ENCODE data around the gene LIN7B. TPM values are rescaled to one million over a fixed set of nuclear protein-coding genes. Genes with fewer than 3 reads are reported as not detected.

LIN7B gene
- total RNA-seq, 2 donors from 2014 or later, result 9.5 to 14.9 TPM

DNA sequence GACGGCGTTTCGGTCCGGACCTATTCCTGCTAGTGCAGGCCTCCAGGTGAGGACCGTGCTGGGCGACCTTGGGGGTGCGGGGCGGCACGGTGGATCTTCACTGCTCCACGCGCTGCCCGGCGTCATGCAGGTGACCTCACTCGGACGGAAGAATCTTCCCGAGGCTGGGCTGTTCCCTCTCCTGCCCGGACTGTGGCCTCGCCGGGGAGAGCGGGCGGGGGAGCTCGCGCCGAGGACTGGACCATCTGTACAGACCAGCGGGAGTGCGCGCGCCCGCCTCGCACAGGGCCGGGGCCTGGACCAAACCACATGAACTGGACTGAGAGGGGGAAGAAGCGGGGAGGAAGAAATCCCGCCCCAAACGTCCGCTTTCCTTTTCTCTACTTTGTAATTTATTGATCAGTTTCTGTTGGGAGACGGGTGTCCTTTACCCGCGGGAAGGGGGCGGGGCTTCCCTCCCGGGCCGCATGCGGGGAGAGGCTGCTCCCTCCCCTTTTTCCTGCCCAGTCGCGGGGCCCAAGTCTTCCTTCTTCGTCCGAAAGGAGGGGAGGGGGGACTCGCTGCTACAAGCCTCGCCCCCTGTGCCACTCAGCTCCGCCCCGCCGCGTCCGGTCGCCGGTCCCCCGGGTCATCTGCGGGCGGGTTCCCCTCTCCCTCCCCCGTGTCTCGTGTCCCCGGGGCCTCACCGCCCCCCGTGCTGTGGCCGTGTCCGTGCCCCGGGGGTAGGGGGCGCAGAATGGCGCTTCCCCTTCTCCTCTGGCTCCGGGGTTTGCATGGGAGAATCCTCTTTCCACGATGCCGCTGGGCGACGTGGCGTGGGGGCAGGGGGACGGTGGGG, 36.2 kb downstream of the LIN7B start:
- WGBS, 2 experiments (ENCODE audit: insufficient coverage in 1 of 2, insufficient read length in 1 of 2), result 0% methylated on average over 20 to 73 of the region's 75 CpGs
- H3K27me3 Mint-ChIP-seq (ENCODE audit: insufficient read depth), result peaks cover 44% of the 10 kb centered on the region

DNA sequence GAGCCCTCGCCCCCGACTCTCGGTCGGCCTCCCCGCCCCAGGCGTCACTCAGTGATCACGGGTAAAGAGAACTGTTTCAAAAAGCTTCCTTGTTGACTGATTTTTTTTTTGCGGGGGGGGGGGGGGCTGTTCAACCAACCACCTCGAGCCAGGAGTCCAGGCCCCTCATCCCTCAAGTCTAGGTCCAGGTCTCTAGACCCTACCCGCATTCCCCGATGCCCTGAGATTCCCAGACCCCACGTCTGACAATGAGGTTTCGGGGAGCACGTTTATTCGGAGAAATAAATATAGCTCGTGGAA, 36.7 kb downstream of the LIN7B start:
- Histone ChIP-seq H3K4me1 (ENCODE audit: control insufficient read depth, insufficient read depth, low read length) (peaks cover 6% of the 10 kb centered on the region), H3K27ac (ENCODE audit: low read depth, low read length) (no peak overlapping the region), H3K4me3 (ENCODE audit: low read length) (peak overlapping the region; percentile 94), H3K27me3 (ENCODE audit: control insufficient read depth, insufficient read depth, low read length, poor library complexity, severe bottlenecking) (peaks cover 14% of the 10 kb centered on the region), H3K9me3 (ENCODE audit: control insufficient read depth, low read length) (no peaks in the 10 kb centered on the region), H3K9ac (ENCODE audit: extremely low read depth, low read length, poor library complexity, severe bottlenecking) (no peak overlapping the region), H3K36me3 (ENCODE audit: control insufficient read depth, insufficient read depth, low read length) (no peaks in the 10 kb centered on the region)
- H3K4me1 Mint-ChIP-seq, result peaks cover 15% of the 10 kb centered on the region
- H3K9me3 Mint-ChIP-seq, result peaks cover 4% of the 10 kb centered on the region
- H3K27me3 Mint-ChIP-seq (ENCODE audit: insufficient read depth), result peaks cover 50% of the 10 kb centered on the region
- H3K4me3 Mint-ChIP-seq, result peak overlapping the region; percentile 75
- no peak for DNase-seq
- WGBS, 2 experiments (ENCODE audit: insufficient coverage in 1 of 2, insufficient read length in 1 of 2), result 16 to 57% methylated on average over 4 to 15 of the region's 16 CpGs
- H3K27ac Mint-ChIP-seq, result no peak overlapping the region
- TF ChIP-seq, protein P1, sequence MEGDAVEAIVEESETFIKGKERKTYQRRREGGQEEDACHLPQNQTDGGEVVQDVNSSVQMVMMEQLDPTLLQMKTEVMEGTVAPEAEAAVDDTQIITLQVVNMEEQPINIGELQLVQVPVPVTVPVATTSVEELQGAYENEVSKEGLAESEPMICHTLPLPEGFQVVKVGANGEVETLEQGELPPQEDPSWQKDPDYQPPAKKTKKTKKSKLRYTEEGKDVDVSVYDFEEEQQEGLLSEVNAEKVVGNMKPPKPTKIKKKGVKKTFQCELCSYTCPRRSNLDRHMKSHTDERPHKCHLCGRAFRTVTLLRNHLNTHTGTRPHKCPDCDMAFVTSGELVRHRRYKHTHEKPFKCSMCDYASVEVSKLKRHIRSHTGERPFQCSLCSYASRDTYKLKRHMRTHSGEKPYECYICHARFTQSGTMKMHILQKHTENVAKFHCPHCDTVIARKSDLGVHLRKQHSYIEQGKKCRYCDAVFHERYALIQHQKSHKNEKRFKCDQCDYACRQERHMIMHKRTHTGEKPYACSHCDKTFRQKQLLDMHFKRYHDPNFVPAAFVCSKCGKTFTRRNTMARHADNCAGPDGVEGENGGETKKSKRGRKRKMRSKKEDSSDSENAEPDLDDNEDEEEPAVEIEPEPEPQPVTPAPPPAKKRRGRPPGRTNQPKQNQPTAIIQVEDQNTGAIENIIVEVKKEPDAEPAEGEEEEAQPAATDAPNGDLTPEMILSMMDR (conservative IDR thresholded peaks at IDR 0.05), result no peak
- no peaks in the 10 kb centered on the region for H3K36me3 Mint-ChIP-seq (ENCODE audit: low read depth)

More for the DNA sequence above, 36.2 kb downstream of the LIN7B start:
- peak overlapping the region; percentile 57 for H3K9ac ChIP-seq (ENCODE audit: extremely low read depth, low read length, poor library complexity, severe bottlenecking)
- H3K36me3 ChIP-seq (ENCODE audit: control insufficient read depth, insufficient read depth, low read length), result no peaks in the 10 kb centered on the region
- peaks cover 6% of the 10 kb centered on the region for H3K4me1 ChIP-seq (ENCODE audit: control insufficient read depth, insufficient read depth, low read length)
- H3K36me3 Mint-ChIP-seq (ENCODE audit: low read depth), result no peaks in the 10 kb centered on the region
- H3K4me3 ChIP-seq (ENCODE audit: low read length), result peak overlapping the region; percentile 94
- peaks cover 14% of the 10 kb centered on the region for H3K27me3 ChIP-seq (ENCODE audit: control insufficient read depth, insufficient read depth, low read length, poor library complexity, severe bottlenecking)
- H3K9me3 ChIP-seq (ENCODE audit: control insufficient read depth, low read length), result no peaks in the 10 kb centered on the region
- peaks cover 12% of the 10 kb centered on the region for H3K4me1 Mint-ChIP-seq
- peak overlapping the region; percentile 75 for H3K4me3 Mint-ChIP-seq
- TF ChIP-seq, protein P1 (conservative IDR thresholded peaks at IDR 0.05), result no peak
- peak overlapping the region; percentile 94 for H3K27ac ChIP-seq (ENCODE audit: low read depth, low read length)
- peak; percentile 93 for DNase-seq
- peak overlapping the region; percentile 89 for H3K27ac Mint-ChIP-seq
- peaks cover 4% of the 10 kb centered on the region for H3K9me3 Mint-ChIP-seq

DNA sequence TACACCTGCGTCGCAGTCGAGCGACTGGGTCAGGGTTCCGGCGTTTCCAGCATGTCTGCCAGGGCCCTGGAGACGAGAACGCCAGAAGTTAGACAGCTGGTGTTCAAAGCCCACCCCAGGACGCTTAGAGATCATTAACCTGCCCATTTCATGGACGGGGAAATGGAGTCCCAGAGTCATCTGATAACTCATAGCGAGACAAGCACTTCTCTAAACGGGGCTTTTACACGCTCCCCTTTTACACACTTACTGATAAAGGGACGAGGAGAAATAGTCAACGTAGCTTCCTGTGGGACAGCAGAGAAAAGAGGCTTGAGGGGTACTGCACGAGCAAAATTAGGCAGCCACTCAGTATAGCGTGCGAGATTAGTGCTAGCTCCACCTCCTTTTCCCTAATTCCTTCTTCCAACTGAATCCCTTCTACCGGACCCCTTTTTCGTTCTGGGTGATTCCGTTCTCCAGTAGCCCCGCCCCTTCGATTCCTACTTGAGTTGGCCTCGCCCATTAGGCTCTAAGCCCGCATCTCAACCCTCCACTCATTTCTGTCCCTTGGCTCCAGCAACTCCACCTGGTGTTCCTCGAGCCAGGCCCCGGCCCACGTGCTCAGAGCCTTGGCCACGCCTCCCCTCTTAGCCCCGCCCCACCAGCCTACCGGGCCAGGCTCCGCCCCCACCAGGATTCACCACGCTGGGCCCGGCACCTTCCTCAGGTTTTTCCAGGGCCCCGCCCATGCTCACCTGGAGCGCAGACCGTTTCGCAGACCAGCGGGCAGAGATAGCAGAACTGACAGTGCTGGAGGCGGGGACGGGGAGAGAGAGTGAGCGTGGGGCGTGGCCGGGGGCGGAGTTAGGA, 37.3 kb downstream of the LIN7B start:
- H3K36me3 ChIP-seq (ENCODE audit: control insufficient read depth, insufficient read depth, low read length), result no peaks in the 10 kb centered on the region
- H3K27me3 Mint-ChIP-seq (ENCODE audit: insufficient read depth), result peaks cover 55% of the 10 kb centered on the region
- H3K27ac Mint-ChIP-seq, result no peak overlapping the region
- peaks cover 14% of the 10 kb centered on the region for H3K27me3 ChIP-seq (ENCODE audit: control insufficient read depth, insufficient read depth, low read length, poor library complexity, severe bottlenecking)
- H3K36me3 Mint-ChIP-seq (ENCODE audit: low read depth), result no peaks in the 10 kb centered on the region
- no peaks in the 10 kb centered on the region for H3K9me3 ChIP-seq (ENCODE audit: control insufficient read depth, low read length)
- peaks cover 4% of the 10 kb centered on the region for H3K9me3 Mint-ChIP-seq
- H3K4me1 ChIP-seq (ENCODE audit: control insufficient read depth, insufficient read depth, low read length), result peaks cover 6% of the 10 kb centered on the region
- no peak overlapping the region for H3K27ac ChIP-seq (ENCODE audit: low read depth, low read length)
- peak overlapping the region; percentile 75 for H3K4me3 Mint-ChIP-seq
- peak overlapping the region; percentile 94 for H3K4me3 ChIP-seq (ENCODE audit: low read length)
- TF ChIP-seq, protein P1 (conservative IDR thresholded peaks at IDR 0.05), result no peak
- H3K9ac ChIP-seq (ENCODE audit: extremely low read depth, low read length, poor library complexity, severe bottlenecking), result no peak overlapping the region
- peaks cover 15% of the 10 kb centered on the region for H3K4me1 Mint-ChIP-seq
- WGBS, 2 experiments (ENCODE audit: insufficient coverage in 1 of 2, insufficient read length in 1 of 2), result 17 to 22% methylated on average over 24 to 45 of the region's 45 CpGs
- peak; percentile 99 for DNase-seq
